DMS79 (cell line): ENCODE measurements around the gene AZIN2.
"Not testable (repeated sequence)": the region's sequence is repeated elsewhere in the genome, so short reads cannot be mapped to it uniquely, and the experiment has no call there.

Experiments used
- DNase-seq: peaks from one replicate; lab custom pipeline; 2025; lab: John Stamatoyannopoulos, UW

The AZIN2 gene

GRCh38 chr1:33057095-33057494 lies 23.9 kb upstream of the AZIN2 start:
- no peak for DNase-seq

GRCh38 chr1:33060579-33061083 lies 20.3 kb upstream of the AZIN2 start:
- DNase-seq, result no peak

GRCh38 chr1:33061834-33062233 lies 19.1 kb upstream of the AZIN2 start:
- no peak for DNase-seq

GRCh38 chr1:33064284-33064683 lies 16.7 kb upstream of the AZIN2 start:
- DNase-seq, result not testable (repeated sequence)

GRCh38 chr1:33065301-33065700 lies 15.7 kb upstream of the AZIN2 start:
- DNase-seq, result no peak

GRCh38 chr1:33066477-33066876 lies 14.5 kb upstream of the AZIN2 start:
- DNase-seq, result not testable (repeated sequence)

GRCh38 chr1:33068108-33068507 lies 12.8 kb upstream of the AZIN2 start:
- DNase-seq, result not testable (repeated sequence)

- no peak for DNase-seq
These were observed 10.3 kb upstream of the AZIN2 start for GRCh38 chr1:33070628-33071027.

GRCh38 chr1:33072707-33073106 lies 8.2 kb upstream of the AZIN2 start:
- DNase-seq, result no peak

- no peak for DNase-seq
These were observed 6.6 kb upstream of the AZIN2 start for GRCh38 chr1:33074193-33074945.

- DNase-seq, result no peak
These were observed 2.8 kb upstream of the AZIN2 start for GRCh38 chr1:33078030-33078591.

- DNase-seq, result no peak
These were observed 580 bp upstream of the AZIN2 start for GRCh38 chr1:33080373-33080772.

- DNase-seq, result no peak
These were observed 777 bp downstream of the AZIN2 start for GRCh38 chr1:33081554-33082305.

GRCh38 chr1:33082575-33083108 lies 1.7 kb downstream of the AZIN2 start:
- DNase-seq, result no peak

GRCh38 chr1:33085332-33085731 lies 4.4 kb downstream of the AZIN2 start:
- DNase-seq, result no peak

GRCh38 chr1:33086384-33086850 lies 5.5 kb downstream of the AZIN2 start:
- peak; percentile 11 for DNase-seq

GRCh38 chr1:33087677-33088076 lies 6.7 kb downstream of the AZIN2 start:
- DNase-seq, result no peak

GRCh38 chr1:33088119-33088906 lies 7.4 kb downstream of the AZIN2 start:
- DNase-seq, result no peak

- DNase-seq, result no peak
These were observed 8.5 kb downstream of the AZIN2 start for GRCh38 chr1:33089457-33089856.

- no peak for DNase-seq
These were observed 11.5 kb downstream of the AZIN2 start for GRCh38 chr1:33092438-33092837.

- no peak for DNase-seq
These were observed 12.1 kb downstream of the AZIN2 start for GRCh38 chr1:33093004-33093403.

- no peak for DNase-seq
These were observed 13.5 kb downstream of the AZIN2 start for GRCh38 chr1:33094486-33094885.
